ENCODE measurements around the gene SGF29. TPM values are rescaled to one million over a fixed set of nuclear protein-coding genes. Genes with fewer than 3 reads are reported as not detected.

The SGF29 gene
- total and polyA plus RNA-seq, 2 of the 8 experiments (the other 6 are each of a cell fraction or from before 2014, with no cell fraction given): 3.1 to 22.7 TPM

- TF ChIP-seq, protein P1, sequence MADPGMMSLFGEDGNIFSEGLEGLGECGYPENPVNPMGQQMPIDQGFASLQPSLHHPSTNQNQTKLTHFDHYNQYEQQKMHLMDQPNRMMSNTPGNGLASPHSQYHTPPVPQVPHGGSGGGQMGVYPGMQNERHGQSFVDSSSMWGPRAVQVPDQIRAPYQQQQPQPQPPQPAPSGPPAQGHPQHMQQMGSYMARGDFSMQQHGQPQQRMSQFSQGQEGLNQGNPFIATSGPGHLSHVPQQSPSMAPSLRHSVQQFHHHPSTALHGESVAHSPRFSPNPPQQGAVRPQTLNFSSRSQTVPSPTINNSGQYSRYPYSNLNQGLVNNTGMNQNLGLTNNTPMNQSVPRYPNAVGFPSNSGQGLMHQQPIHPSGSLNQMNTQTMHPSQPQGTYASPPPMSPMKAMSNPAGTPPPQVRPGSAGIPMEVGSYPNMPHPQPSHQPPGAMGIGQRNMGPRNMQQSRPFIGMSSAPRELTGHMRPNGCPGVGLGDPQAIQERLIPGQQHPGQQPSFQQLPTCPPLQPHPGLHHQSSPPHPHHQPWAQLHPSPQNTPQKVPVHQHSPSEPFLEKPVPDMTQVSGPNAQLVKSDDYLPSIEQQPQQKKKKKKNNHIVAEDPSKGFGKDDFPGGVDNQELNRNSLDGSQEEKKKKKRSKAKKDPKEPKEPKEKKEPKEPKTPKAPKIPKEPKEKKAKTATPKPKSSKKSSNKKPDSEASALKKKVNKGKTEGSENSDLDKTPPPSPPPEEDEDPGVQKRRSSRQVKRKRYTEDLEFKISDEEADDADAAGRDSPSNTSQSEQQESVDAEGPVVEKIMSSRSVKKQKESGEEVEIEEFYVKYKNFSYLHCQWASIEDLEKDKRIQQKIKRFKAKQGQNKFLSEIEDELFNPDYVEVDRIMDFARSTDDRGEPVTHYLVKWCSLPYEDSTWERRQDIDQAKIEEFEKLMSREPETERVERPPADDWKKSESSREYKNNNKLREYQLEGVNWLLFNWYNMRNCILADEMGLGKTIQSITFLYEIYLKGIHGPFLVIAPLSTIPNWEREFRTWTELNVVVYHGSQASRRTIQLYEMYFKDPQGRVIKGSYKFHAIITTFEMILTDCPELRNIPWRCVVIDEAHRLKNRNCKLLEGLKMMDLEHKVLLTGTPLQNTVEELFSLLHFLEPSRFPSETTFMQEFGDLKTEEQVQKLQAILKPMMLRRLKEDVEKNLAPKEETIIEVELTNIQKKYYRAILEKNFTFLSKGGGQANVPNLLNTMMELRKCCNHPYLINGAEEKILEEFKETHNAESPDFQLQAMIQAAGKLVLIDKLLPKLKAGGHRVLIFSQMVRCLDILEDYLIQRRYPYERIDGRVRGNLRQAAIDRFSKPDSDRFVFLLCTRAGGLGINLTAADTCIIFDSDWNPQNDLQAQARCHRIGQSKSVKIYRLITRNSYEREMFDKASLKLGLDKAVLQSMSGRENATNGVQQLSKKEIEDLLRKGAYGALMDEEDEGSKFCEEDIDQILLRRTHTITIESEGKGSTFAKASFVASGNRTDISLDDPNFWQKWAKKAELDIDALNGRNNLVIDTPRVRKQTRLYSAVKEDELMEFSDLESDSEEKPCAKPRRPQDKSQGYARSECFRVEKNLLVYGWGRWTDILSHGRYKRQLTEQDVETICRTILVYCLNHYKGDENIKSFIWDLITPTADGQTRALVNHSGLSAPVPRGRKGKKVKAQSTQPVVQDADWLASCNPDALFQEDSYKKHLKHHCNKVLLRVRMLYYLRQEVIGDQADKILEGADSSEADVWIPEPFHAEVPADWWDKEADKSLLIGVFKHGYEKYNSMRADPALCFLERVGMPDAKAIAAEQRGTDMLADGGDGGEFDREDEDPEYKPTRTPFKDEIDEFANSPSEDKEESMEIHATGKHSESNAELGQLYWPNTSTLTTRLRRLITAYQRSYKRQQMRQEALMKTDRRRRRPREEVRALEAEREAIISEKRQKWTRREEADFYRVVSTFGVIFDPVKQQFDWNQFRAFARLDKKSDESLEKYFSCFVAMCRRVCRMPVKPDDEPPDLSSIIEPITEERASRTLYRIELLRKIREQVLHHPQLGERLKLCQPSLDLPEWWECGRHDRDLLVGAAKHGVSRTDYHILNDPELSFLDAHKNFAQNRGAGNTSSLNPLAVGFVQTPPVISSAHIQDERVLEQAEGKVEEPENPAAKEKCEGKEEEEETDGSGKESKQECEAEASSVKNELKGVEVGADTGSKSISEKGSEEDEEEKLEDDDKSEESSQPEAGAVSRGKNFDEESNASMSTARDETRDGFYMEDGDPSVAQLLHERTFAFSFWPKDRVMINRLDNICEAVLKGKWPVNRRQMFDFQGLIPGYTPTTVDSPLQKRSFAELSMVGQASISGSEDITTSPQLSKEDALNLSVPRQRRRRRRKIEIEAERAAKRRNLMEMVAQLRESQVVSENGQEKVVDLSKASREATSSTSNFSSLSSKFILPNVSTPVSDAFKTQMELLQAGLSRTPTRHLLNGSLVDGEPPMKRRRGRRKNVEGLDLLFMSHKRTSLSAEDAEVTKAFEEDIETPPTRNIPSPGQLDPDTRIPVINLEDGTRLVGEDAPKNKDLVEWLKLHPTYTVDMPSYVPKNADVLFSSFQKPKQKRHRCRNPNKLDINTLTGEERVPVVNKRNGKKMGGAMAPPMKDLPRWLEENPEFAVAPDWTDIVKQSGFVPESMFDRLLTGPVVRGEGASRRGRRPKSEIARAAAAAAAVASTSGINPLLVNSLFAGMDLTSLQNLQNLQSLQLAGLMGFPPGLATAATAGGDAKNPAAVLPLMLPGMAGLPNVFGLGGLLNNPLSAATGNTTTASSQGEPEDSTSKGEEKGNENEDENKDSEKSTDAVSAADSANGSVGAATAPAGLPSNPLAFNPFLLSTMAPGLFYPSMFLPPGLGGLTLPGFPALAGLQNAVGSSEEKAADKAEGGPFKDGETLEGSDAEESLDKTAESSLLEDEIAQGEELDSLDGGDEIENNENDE (IDR thresholded peaks at IDR 0.05; ENCODE audit: insufficient replicate concordance, low read length): no peak
Observed at GRCh38 chr16:28574925-28575324, 21.2 kb downstream of the SGF29 start (continued).

Measured in H1 (cell line).